AG04449 (cell line): ENCODE results near the gene SERPINH1.

ENCODE experiments used
- CTCF ChIA-PET: fragments of 350-600 bp; formaldehyde crosslinking; extraction: SDS; loops from one replicate; lab custom pipeline; 2021; ENCODE audit warnings: antibody characterized with exemption; lab: Yijun Ruan, JAX
- POLR2A ChIA-PET: fragments of 400-600, 350-600 bp; formaldehyde crosslinking; extraction: SDS; loops from one replicate; lab custom pipeline; 2020; ENCODE audit warnings: antibody characterized with exemption, inconsistent platforms; lab: Yijun Ruan, JAX
- DNase-seq: peaks from one replicate; pipeline ENCODE4 v3.0.0-alpha.2; 2010; ENCODE audit warnings: low read depth, low spot score
- H3K4me3 ChIP-seq: 2 replicates; pipeline ENCODE4 v1.5.1; 2011; ENCODE audit warnings: low read depth, mild to moderate bottlenecking, control low read depth, low read length
- TF ChIP-seq, protein P1 (sequence below): IDR thresholded peaks from one replicate; pipeline ENCODE4 v1.5.1; 2011; ENCODE audit warnings: mild to moderate bottlenecking, moderate library complexity, low read length, control low read depth, inconsistent platforms; ENCODE audit not compliant: insufficient read depth; ENCODE audit errors: missing control alignments

The SERPINH1 gene

DNA sequence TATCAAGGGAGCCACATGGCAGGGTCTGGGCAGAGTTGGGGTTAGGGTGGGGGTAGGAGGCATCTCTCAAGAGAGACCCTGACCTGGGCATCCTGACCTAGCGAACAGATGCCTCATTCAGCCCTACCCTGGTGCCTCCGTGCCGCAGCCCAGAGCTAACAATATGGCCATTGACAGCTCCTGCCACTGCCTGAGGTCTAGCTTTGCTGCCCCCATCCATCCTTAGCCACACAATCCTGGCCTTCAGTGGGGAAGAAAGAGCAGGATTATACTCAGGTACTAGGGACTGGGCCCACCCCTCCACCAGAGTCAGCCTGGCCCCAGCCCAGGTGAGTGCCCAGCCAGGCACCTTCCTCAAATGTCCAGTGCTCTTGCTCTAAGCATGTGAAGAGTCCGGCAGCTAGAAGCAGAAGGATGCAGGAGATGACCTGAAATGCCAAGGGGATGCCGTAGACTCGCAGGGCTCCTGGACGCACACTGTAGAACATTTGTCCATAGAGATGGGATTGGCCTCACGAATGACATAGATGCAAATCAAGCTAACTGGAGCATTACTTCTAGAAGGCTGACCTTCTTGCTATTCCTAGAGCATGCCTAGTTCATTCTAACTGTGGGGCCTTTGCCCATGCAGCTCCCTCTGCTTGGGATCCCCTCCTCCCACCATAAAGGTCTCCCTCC, 13.3 kb upstream of the SERPINH1 start:
- TF ChIP-seq, protein P1, sequence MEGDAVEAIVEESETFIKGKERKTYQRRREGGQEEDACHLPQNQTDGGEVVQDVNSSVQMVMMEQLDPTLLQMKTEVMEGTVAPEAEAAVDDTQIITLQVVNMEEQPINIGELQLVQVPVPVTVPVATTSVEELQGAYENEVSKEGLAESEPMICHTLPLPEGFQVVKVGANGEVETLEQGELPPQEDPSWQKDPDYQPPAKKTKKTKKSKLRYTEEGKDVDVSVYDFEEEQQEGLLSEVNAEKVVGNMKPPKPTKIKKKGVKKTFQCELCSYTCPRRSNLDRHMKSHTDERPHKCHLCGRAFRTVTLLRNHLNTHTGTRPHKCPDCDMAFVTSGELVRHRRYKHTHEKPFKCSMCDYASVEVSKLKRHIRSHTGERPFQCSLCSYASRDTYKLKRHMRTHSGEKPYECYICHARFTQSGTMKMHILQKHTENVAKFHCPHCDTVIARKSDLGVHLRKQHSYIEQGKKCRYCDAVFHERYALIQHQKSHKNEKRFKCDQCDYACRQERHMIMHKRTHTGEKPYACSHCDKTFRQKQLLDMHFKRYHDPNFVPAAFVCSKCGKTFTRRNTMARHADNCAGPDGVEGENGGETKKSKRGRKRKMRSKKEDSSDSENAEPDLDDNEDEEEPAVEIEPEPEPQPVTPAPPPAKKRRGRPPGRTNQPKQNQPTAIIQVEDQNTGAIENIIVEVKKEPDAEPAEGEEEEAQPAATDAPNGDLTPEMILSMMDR, result no peak
- ChIA-PET CTCF (interaction anchor here (0.7 to 2.9 kb wide), 21 partner anchors 10 to 770 kb away, joined by 3 to 21 read pairs (median 5); no protein-coding TSS in a partner anchor), POLR2A (interaction anchor here (0.5 to 1.7 kb wide), 4 partner anchors 14 to 27 kb away, joined by 3 to 7 read pairs (median 4); partner anchors contain the start of genes GDPD5 and SERPINH1)
- no peak for DNase-seq
- no peak overlapping the region for H3K4me3 ChIP-seq

DNA sequence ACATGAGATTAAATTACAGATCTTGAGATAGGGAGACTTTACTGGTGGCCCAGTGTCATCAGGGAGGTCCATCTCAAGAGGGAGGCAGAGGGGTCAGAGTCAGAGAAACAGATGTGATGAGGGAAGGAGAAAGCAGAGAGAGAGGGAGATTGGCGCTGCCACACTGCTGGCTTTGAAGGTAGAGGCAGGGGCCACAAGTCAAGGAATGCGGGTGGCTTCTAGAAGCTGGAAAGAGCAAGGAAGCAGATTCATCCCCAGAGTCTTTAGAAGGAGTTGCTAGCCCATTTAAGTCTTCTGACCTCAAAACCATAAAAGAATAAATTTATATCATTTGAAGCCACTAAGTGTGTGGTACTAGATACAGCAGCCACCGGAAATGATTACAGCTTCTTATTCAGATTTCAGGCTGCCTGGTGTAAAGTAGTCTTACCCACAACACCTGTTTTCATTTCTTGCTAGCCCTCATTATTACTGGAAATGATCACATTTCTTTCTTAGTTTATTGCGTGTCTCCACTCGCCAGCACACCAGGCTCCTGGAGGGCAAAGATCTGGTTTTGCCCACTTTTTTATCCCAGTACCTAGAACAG, 12.6 kb upstream of the SERPINH1 start:
- H3K4me3 ChIP-seq, result no peak overlapping the region
- ChIA-PET POLR2A (interaction anchor here (1.4 to 1.7 kb wide), 2 partner anchors 13 to 26 kb away, joined by 4 to 7 read pairs; partner anchors contain the start of gene SERPINH1), CTCF (interaction anchor here (0.8 to 2.9 kb wide), 19 partner anchors 10 to 770 kb away, joined by 3 to 21 read pairs (median 5); no protein-coding TSS in a partner anchor)
- TF ChIP-seq, protein P1, result no peak
- no peak for DNase-seq

DNA sequence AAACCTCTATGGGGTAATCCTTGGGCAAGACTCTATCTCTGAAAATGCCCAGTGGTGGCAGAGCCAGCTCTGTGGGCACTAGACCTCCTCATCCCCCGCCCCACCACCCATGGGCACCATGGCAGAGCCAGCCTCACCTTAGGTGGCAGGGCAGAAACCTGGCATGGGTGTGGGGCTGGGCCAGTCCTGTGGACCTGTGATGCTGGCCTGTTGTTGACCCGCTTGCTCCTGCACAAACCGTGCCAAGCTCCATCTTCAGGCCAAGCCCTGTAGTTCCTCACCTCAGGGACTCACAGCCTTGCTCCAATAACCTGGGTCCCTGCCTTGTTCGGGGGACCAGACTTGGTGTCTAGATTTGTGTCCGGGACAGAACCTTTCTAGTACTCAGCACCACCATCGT, 8.9 kb upstream of the SERPINH1 start:
- no peak for DNase-seq
- TF ChIP-seq, protein P1, result no peak
- POLR2A ChIA-PET, result interaction anchor here (0.7 to 4.1 kb wide), 6 partner anchors 10 to 154 kb away, joined by 3 to 168 read pairs (median 6); partner anchors contain the start of genes RPS3 and SERPINH1
- H3K4me3 ChIP-seq, result no peak overlapping the region
- CTCF ChIA-PET, result interaction anchor here (1.1 to 3.0 kb wide), 12 partner anchors 10 to 315 kb away, joined by 3 to 18 read pairs (median 6); partner anchors contain the start of genes GDPD5 and SERPINH1

DNA sequence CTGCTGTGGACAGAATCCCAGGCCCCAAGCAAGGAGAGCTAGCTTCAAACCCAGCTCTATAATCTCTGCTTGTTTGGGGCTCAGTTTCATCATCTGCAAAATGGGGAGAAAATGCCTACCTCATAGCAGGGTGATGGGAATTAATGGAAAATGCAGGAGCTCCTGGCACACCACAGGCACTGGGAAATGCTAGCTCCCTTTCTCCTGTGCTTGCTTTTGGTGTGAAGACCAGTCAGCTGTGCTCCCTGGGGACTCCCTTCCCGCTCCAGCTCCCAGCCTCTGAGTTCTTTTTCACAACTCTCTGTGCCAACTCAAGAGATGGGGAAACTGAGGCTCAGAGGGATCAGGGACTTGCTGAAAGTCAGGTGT, 8.2 kb upstream of the SERPINH1 start:
- POLR2A ChIA-PET, result interaction anchor here (0.6 to 4.1 kb wide), 13 partner anchors 11 to 154 kb away, joined by 3 to 168 read pairs (median 5); partner anchors contain the start of genes RPS3 and SERPINH1
- TF ChIP-seq, protein P1, result no peak
- CTCF ChIA-PET, result interaction anchor here (1.0 to 3.0 kb wide), 13 partner anchors 9 to 314 kb away, joined by 3 to 18 read pairs (median 5); partner anchors contain the start of genes GDPD5 and SERPINH1
- no peak for DNase-seq
- no peak overlapping the region for H3K4me3 ChIP-seq

DNA sequence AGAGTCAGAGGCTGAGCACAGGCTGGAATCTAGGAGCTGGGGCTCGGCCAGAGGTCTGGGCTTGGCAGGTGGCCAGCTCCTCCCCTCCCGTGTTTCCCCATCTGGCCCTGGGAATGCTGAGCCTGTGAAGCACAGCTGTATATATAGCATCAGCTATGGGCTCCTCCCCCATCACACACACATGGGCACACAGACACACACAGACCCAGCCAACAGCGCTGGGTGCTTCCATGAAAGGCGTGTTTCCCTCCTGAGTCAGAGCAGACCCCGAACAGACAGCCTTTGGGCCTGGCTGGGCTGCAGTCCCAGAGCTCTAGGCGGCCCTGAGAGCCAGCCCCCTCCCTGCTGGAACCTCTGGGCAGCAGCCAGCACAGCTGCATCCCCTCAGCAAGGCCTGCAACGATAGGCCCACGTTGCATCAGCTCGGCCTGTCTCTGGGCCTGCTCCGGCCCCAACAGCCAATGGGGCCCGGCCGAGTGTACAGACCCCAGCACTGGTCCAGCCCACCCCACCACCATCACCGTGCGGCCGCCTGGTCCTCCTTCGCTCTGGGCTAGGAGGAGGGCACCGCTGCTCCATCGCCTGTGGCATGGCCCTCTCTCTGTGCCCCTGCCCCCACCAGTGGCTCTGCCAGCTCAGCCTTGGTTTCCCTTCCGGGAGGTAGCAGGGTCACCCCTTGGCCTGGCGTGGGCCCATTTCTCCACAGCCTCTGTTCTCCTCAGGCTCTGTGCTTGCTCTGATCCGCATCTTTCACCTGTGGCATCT, 7.6 kb upstream of the SERPINH1 start:
- ChIA-PET POLR2A (interaction anchor here (0.6 to 4.1 kb wide), 13 partner anchors 11 to 155 kb away, joined by 3 to 168 read pairs (median 5); partner anchors contain the start of genes RPS3 and SERPINH1), CTCF (interaction anchor here (1.0 to 3.0 kb wide), 11 partner anchors 9 to 314 kb away, joined by 3 to 18 read pairs (median 6); partner anchors contain the start of genes GDPD5 and SERPINH1)
- DNase-seq, result peak; percentile 99
- TF ChIP-seq, protein P1, result no peak
- H3K4me3 ChIP-seq, result peak overlapping the region; percentile 37
